ENCODE results near the gene GPR107. TPM values are rescaled to one million over a fixed set of nuclear protein-coding genes. Genes with fewer than 3 reads are reported as not detected.

GPR107 gene
- total RNA-seq, 1 donor from 2014 or later: 29.4 TPM

DNA sequence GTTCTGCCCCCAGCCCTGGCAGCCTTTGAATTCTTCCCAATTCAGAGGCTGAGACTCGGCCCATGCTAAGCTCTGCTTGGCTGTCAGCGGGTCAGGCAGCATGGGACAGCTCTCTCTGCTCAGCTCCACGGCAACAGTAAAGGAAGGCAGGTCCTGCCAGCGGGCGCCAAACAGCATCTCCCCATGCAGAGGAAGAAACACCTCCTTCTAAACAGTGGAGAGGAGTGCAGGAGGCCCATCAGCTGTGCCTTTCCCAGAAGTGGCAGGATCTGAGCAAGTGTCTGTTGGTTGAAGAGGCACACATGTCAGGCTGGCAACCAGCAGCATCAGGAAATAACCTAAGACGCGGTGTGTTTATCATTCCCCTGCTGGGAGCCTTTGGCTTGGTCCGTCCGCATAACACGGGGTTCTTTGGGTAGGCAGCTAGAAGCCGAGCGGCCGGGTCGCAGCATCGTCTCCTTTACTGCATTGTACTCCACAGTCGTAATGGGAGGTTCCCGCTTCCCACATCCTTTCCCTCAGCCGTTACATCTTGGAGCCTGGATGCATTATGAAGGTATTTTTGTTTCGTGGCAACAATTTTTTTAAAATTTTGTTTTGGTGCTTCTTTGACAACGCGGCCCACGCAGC lies 75.8 kb downstream of the GPR107 start:
- TF ChIP-seq, protein P1, sequence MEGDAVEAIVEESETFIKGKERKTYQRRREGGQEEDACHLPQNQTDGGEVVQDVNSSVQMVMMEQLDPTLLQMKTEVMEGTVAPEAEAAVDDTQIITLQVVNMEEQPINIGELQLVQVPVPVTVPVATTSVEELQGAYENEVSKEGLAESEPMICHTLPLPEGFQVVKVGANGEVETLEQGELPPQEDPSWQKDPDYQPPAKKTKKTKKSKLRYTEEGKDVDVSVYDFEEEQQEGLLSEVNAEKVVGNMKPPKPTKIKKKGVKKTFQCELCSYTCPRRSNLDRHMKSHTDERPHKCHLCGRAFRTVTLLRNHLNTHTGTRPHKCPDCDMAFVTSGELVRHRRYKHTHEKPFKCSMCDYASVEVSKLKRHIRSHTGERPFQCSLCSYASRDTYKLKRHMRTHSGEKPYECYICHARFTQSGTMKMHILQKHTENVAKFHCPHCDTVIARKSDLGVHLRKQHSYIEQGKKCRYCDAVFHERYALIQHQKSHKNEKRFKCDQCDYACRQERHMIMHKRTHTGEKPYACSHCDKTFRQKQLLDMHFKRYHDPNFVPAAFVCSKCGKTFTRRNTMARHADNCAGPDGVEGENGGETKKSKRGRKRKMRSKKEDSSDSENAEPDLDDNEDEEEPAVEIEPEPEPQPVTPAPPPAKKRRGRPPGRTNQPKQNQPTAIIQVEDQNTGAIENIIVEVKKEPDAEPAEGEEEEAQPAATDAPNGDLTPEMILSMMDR (IDR thresholded peaks at IDR 0.05; ENCODE audit: insufficient read depth, low read length, poor library complexity, severe bottlenecking): no peak
- Histone ChIP-seq H3K27me3 (ENCODE audit: control insufficient read depth, insufficient read depth, low read length) (no peaks in the 10 kb centered on the region), H3K4me3 (ENCODE audit: low read depth, low read length) (no peak overlapping the region), H3K36me3 (ENCODE audit: control insufficient read depth, insufficient read depth, low read length) (no peaks in the 10 kb centered on the region)
- DNase-seq (ENCODE audit: low read depth): no peak

DNA sequence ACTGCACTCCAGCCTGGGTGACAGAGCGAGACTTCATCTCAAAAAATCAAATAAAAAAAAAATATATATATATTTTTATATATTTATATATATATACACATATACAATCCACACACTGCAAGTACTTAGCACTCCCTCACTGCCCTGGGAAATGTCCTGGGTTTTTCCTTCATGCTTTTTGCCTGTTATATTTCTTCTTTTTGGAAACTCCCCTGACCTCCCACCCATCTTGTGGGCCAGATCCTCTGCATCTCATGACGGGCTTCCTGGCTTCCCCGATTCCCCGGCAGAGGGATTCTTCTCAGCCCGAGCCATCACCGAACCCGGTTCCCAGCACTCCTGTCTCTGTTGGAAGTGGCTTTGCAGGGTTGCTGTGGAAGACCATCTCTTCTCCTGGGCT lies 79.0 kb downstream of the GPR107 start:
- no peaks in the 10 kb centered on the region for H3K36me3 ChIP-seq (ENCODE audit: control insufficient read depth, insufficient read depth, low read length)
- no peaks in the 10 kb centered on the region for H3K27me3 ChIP-seq (ENCODE audit: control insufficient read depth, insufficient read depth, low read length)
- TF ChIP-seq, protein P1 (IDR thresholded peaks at IDR 0.05; ENCODE audit: insufficient read depth, low read length, poor library complexity, severe bottlenecking): no peak
- H3K4me3 ChIP-seq (ENCODE audit: low read depth, low read length): no peak overlapping the region
- DNase-seq (ENCODE audit: low read depth): no peak

- TF ChIP-seq, protein P1 (IDR thresholded peaks at IDR 0.05; ENCODE audit: insufficient read depth, low read length, poor library complexity, severe bottlenecking): no peak
- H3K36me3 ChIP-seq (ENCODE audit: control insufficient read depth, insufficient read depth, low read length): no peaks in the 10 kb centered on the region
Observed at GRCh38 chr9:130137081-130137640, 83.5 kb downstream of the GPR107 start.

DNA sequence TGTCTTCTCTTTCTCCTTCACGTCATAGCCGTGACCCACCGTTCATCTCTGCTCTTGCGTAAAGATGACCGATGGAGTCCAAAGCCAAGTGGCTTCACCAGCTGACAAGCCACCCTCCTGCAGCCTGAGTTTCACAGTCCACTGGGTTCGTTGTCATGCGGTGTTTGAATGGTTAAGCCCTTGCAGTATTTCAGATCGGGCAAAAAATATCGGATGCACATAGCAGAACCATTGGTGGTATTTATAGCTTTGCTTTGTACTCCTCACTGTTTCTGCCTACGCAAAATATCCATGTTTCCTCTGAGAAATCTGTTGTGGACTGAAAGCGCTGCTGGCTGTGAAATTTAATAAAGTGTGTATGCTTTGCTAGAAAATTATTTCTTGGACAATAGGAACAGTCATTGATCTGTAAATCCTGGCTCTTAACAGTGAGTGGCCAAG lies 84.0 kb downstream of the GPR107 start:
- Histone ChIP-seq H3K27me3 (ENCODE audit: control insufficient read depth, insufficient read depth, low read length) (no peaks in the 10 kb centered on the region), H3K36me3 (ENCODE audit: control insufficient read depth, insufficient read depth, low read length) (no peaks in the 10 kb centered on the region), H3K4me3 (ENCODE audit: low read depth, low read length) (no peak overlapping the region)
- DNase-seq (ENCODE audit: low read depth): no peak
- TF ChIP-seq, protein P1 (IDR thresholded peaks at IDR 0.05; ENCODE audit: insufficient read depth, low read length, poor library complexity, severe bottlenecking): no peak

More at GRCh38 chr9:130137081-130137640, 83.5 kb downstream of the GPR107 start:
- no peak for DNase-seq (ENCODE audit: low read depth)
- no peaks in the 10 kb centered on the region for H3K27me3 ChIP-seq (ENCODE audit: control insufficient read depth, insufficient read depth, low read length)
- no peak overlapping the region for H3K4me3 ChIP-seq (ENCODE audit: low read depth, low read length)

DNA sequence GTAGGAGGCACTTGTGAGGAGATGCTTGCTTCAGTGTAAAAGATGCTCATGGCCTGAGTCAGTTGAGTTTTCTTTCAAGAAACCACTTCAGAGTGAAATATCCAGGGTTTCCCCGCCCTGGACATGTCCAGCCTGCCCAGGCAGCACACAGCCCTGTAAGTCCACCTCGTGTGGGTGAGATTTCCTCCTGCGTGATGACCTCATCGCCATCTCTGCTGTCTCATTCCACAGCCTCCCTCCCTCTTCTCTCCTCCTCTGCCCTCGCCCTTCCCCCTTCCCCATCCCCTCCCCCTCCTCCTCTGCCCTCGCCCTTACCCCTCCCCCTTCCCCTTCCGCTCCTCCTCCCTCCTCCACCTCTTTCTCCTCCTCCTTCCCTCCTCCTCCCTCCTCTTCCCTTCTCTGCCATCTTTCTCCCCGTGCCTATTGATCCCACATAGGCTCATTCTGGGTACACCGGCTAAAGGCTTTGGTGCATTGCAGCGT lies 84.5 kb downstream of the GPR107 start:
- peak; percentile 86 for DNase-seq (ENCODE audit: low read depth)
- Histone ChIP-seq H3K4me3 (ENCODE audit: low read depth, low read length) (no peak overlapping the region), H3K27me3 (ENCODE audit: control insufficient read depth, insufficient read depth, low read length) (no peaks in the 10 kb centered on the region), H3K36me3 (ENCODE audit: control insufficient read depth, insufficient read depth, low read length) (no peaks in the 10 kb centered on the region)
- TF ChIP-seq, protein P1 (IDR thresholded peaks at IDR 0.05; ENCODE audit: insufficient read depth, low read length, poor library complexity, severe bottlenecking): no peak

All from kidney epithelial cell (primary cell).